Measurements from ENCODE around the gene LHFPL3.

LHFPL3 gene

DNA sequence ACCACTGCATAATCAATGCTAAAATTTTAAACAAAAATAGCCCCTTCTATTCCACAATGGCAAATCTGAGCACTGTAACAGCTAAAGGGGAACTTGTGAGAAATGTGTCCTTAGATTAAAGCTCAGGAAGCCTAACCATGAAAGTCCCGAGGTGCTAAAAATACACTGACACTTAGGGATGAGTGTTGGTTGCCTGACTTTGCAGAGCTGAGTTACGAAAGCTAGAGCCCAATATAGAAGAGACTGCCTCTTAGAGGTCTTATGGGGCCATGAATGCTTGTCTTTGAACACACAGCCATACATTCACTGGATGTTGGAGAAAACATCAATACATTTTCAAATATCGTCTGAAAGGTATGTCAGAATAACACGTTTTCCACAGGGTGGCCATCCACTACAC is 209.7 kb downstream of the LHFPL3 start:
- Mint-ChIP-seq H3K27ac (no peak overlapping the region), H3K4me1 (no peaks in the 10 kb centered on the region), H3K27me3 (ENCODE audit: low read depth) (no peaks in the 10 kb centered on the region), H3K4me3 (no peak overlapping the region), H3K36me3 (ENCODE audit: low read depth) (no peaks in the 10 kb centered on the region), H3K9me3 (no peaks in the 10 kb centered on the region)
- TF ChIP-seq, protein P1, sequence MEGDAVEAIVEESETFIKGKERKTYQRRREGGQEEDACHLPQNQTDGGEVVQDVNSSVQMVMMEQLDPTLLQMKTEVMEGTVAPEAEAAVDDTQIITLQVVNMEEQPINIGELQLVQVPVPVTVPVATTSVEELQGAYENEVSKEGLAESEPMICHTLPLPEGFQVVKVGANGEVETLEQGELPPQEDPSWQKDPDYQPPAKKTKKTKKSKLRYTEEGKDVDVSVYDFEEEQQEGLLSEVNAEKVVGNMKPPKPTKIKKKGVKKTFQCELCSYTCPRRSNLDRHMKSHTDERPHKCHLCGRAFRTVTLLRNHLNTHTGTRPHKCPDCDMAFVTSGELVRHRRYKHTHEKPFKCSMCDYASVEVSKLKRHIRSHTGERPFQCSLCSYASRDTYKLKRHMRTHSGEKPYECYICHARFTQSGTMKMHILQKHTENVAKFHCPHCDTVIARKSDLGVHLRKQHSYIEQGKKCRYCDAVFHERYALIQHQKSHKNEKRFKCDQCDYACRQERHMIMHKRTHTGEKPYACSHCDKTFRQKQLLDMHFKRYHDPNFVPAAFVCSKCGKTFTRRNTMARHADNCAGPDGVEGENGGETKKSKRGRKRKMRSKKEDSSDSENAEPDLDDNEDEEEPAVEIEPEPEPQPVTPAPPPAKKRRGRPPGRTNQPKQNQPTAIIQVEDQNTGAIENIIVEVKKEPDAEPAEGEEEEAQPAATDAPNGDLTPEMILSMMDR (IDR thresholded peaks at IDR 0.05; ENCODE audit: unreplicated experiment in 3 of 3): no peak

GRCh38 chr7:104541897-104542296 is 213.5 kb downstream of the LHFPL3 start:
- Mint-ChIP-seq H3K9me3 (no peaks in the 10 kb centered on the region), H3K27me3 (ENCODE audit: low read depth) (no peaks in the 10 kb centered on the region), H3K4me3 (no peak overlapping the region), H3K27ac (no peak overlapping the region), H3K4me1 (no peaks in the 10 kb centered on the region), H3K36me3 (ENCODE audit: low read depth) (no peaks in the 10 kb centered on the region)
- TF ChIP-seq, protein P1 (IDR thresholded peaks at IDR 0.05; ENCODE audit: unreplicated experiment in 3 of 3): no peak

DNA sequence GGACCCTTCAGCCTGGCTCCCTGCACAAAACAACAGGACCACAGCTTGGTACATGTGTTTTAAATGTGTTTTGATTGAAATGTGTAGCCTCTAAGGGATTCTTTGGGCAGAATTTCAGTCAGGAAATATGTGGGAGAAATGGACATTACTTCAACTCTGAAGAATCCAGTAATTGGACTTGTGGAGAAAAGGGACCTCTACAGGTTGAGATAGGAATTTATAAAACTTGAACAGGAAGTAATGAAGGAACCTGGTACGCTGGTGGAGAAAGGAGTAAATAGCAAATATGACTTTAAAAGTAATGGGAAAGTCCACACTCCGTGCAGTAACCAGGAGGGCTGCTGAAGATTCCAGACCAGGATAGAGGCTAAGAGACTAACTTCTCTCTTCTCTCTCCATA is 220.5 kb downstream of the LHFPL3 start:
- Mint-ChIP-seq H3K4me1 (no peaks in the 10 kb centered on the region), H3K27me3 (ENCODE audit: low read depth) (peaks cover 4% of the 10 kb centered on the region), H3K36me3 (ENCODE audit: low read depth) (no peaks in the 10 kb centered on the region), H3K9me3 (no peaks in the 10 kb centered on the region), H3K4me3 (no peak overlapping the region), H3K27ac (no peak overlapping the region)
- TF ChIP-seq, protein P1 (IDR thresholded peaks at IDR 0.05; ENCODE audit: unreplicated experiment in 3 of 3): no peak

- TF ChIP-seq, protein P1 (IDR thresholded peaks at IDR 0.05; ENCODE audit: unreplicated experiment in 3 of 3): no peak
- no peaks in the 10 kb centered on the region for H3K36me3 Mint-ChIP-seq (ENCODE audit: low read depth)
- no peak overlapping the region for H3K4me3 Mint-ChIP-seq
- H3K9me3 Mint-ChIP-seq: peaks cover 3% of the 10 kb centered on the region
- H3K4me1 Mint-ChIP-seq: no peaks in the 10 kb centered on the region
- H3K27ac Mint-ChIP-seq: no peak overlapping the region
- H3K27me3 Mint-ChIP-seq (ENCODE audit: low read depth): peaks cover 4% of the 10 kb centered on the region
Measured at GRCh38 chr7:104550362-104550761, 222.0 kb downstream of the LHFPL3 start.

- Mint-ChIP-seq H3K4me1 (no peaks in the 10 kb centered on the region), H3K27ac (no peak overlapping the region), H3K36me3 (ENCODE audit: low read depth) (no peaks in the 10 kb centered on the region), H3K27me3 (ENCODE audit: low read depth) (peaks cover 4% of the 10 kb centered on the region), H3K9me3 (peaks cover 3% of the 10 kb centered on the region), H3K4me3 (no peak overlapping the region)
- TF ChIP-seq, protein P1 (IDR thresholded peaks at IDR 0.05; ENCODE audit: unreplicated experiment in 3 of 3): no peak
Measured at GRCh38 chr7:104551226-104551625, 222.8 kb downstream of the LHFPL3 start.

DNA sequence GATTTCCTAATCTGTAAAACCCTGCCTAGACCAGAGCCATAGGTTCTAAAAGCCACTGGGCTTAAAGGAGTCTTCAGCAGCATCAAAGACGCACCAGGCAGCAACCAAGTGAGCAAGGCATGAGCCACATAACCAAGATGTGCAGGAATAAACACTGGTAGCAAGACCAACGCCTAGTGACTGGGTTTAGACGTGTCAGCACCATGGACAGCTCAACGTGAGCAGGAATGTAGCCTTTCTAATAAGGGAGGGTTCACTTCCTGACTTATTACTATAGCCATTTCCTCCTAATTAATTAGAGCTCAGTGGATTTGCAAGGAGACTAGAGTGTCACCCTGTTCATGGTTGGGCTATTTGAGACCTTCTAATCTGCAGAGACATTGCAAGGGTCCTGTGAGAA is 223.7 kb downstream of the LHFPL3 start:
- Mint-ChIP-seq H3K27ac (no peak overlapping the region), H3K4me3 (no peak overlapping the region), H3K9me3 (peaks cover 7% of the 10 kb centered on the region), H3K36me3 (ENCODE audit: low read depth) (no peaks in the 10 kb centered on the region), H3K4me1 (no peaks in the 10 kb centered on the region), H3K27me3 (ENCODE audit: low read depth) (peaks cover 4% of the 10 kb centered on the region)
- TF ChIP-seq, protein P1 (IDR thresholded peaks at IDR 0.05; ENCODE audit: unreplicated experiment in 3 of 3): no peak
